HG03378 (cell line): ENCODE measurements around the gene KRT79.

ENCODE experiments used
- ATAC-seq: cut with Tn5 transposase; IDR thresholded peaks from one replicate; pipeline ENCODE4 v1.9.1; 2021; ENCODE audit warnings: mild to moderate bottlenecking, moderate library complexity; ENCODE audit not compliant: unreplicated experiment

KRT79 gene

GRCh38 chr12:52836042-52836466 is 1.9 kb upstream of the KRT79 start:
- no peak for ATAC-seq

GRCh38 chr12:52835271-52836041 is 1.3 kb upstream of the KRT79 start:
- no peak for ATAC-seq

GRCh38 chr12:52834727-52835001 is 553 bp upstream of the KRT79 start:
- ATAC-seq = no peak

- no peak for ATAC-seq
Observed at GRCh38 chr12:52832985-52833905, 866 bp downstream of the KRT79 start.

- no peak for ATAC-seq
Observed at GRCh38 chr12:52832451-52832850, 1.7 kb downstream of the KRT79 start.

- ATAC-seq = no peak
Observed at GRCh38 chr12:52831251-52831650, 2.9 kb downstream of the KRT79 start.

GRCh38 chr12:52829986-52830770 is 3.9 kb downstream of the KRT79 start:
- no peak for ATAC-seq

- ATAC-seq = no peak
Observed at GRCh38 chr12:52828591-52829021, 5.5 kb downstream of the KRT79 start.

GRCh38 chr12:52828156-52828555 is 6.0 kb downstream of the KRT79 start:
- ATAC-seq = no peak

- ATAC-seq = no peak
Observed at GRCh38 chr12:52827499-52828090, 6.5 kb downstream of the KRT79 start.

- no peak for ATAC-seq
Observed at GRCh38 chr12:52826611-52827498, 7.3 kb downstream of the KRT79 start.

GRCh38 chr12:52825961-52826360 is 8.2 kb downstream of the KRT79 start:
- no peak for ATAC-seq

- ATAC-seq = no peak
Observed at GRCh38 chr12:52824741-52825410, 9.2 kb downstream of the KRT79 start.

- no peak for ATAC-seq
Observed at GRCh38 chr12:52823761-52824450, 10.2 kb downstream of the KRT79 start.

GRCh38 chr12:52822771-52823510 is 11.2 kb downstream of the KRT79 start:
- ATAC-seq = no peak

- ATAC-seq = no peak
Observed at GRCh38 chr12:52821826-52822660, 12.1 kb downstream of the KRT79 start.

GRCh38 chr12:52821071-52821730 is 12.9 kb downstream of the KRT79 start:
- ATAC-seq = no peak
